Measurements from ENCODE around the gene SIPA1L3. TPM values are rescaled to one million over a fixed set of nuclear protein-coding genes. Genes with fewer than 3 reads are reported as not detected.

Gene SIPA1L3
- total and polyA plus RNA-seq, 2 experiments from 2014 or later, result 15.7 to 54.1 TPM

- Mint-ChIP-seq H3K36me3 (ENCODE audit: low read depth) (peaks cover 12% of the 10 kb centered on the region), H3K27ac (no peak overlapping the region), H3K9me3 (peaks cover 3% of the 10 kb centered on the region; the same call in 2 of the 3 replicates), H3K4me1 (peaks cover 6% of the 10 kb centered on the region), H3K4me3 (no peak overlapping the region), H3K27me3 (ENCODE audit: insufficient read depth, low read depth, poor library complexity) (peaks cover 2% of the 10 kb centered on the region)
- Histone ChIP-seq H3K27ac (ENCODE audit: low read depth) (no peak overlapping the region), H3K36me3 (ENCODE audit: insufficient read depth) (no peaks in the 10 kb centered on the region), H3K4me1 (ENCODE audit: insufficient read depth) (no peaks in the 10 kb centered on the region), H4K20me1 (replicated peaks; ENCODE audit: insufficient read depth) (peaks cover 25% of the 10 kb centered on the region), H3F3A (replicated peaks; ENCODE audit: low read depth) (peaks cover 3% of the 10 kb centered on the region; the same call in 1 of the 2 replicates), H3K79me2 (replicated peaks; ENCODE audit: insufficient read depth) (peaks cover 81% of the 10 kb centered on the region), H3K4me3 (no peak overlapping the region), H3K27me3 (ENCODE audit: insufficient read depth) (no peaks in the 10 kb centered on the region), H3K4me2 (no peak overlapping the region), H3K9me2 (ENCODE audit: insufficient read depth) (no peaks in the 10 kb centered on the region), H2AFZ (no peak overlapping the region)
- DNase-seq (ENCODE audit: low spot score) (no peak), ATAC-seq (no peak)
- TF ChIP-seq ZNF462 (CRISPR knock-in tag; IDR thresholded peaks at IDR 0.05) (no peak), ZNF114 (CRISPR knock-in tag; IDR thresholded peaks at IDR 0.05) (no peak), REST (IDR thresholded peaks at IDR 0.05; ENCODE audit: unreplicated experiment) (no peak), ZNF331 (CRISPR knock-in tag; IDR thresholded peaks at IDR 0.05; ENCODE audit: low read depth) (no peak), EZH2phosphoT487 (IDR thresholded peaks at IDR 0.05; ENCODE audit: unreplicated experiment) (no peak), CREB1 (CRISPR knock-in tag; IDR thresholded peaks at IDR 0.05; ENCODE audit: low read depth) (no peak), JUNB (IDR thresholded peaks at IDR 0.05; ENCODE audit: unreplicated experiment) (no peak), EZH2 (IDR thresholded peaks at IDR 0.05; ENCODE audit: low read depth, unreplicated experiment) (no peak), POLR2AphosphoS5 (IDR thresholded peaks at IDR 0.05; ENCODE audit: low read depth) (no peak), NANOG (IDR thresholded peaks at IDR 0.05; ENCODE audit: borderline replicate concordance) (no peak), STAT1 (IDR thresholded peaks at IDR 0.05; ENCODE audit: unreplicated experiment) (no peak)
- TF ChIP-seq, protein P1, sequence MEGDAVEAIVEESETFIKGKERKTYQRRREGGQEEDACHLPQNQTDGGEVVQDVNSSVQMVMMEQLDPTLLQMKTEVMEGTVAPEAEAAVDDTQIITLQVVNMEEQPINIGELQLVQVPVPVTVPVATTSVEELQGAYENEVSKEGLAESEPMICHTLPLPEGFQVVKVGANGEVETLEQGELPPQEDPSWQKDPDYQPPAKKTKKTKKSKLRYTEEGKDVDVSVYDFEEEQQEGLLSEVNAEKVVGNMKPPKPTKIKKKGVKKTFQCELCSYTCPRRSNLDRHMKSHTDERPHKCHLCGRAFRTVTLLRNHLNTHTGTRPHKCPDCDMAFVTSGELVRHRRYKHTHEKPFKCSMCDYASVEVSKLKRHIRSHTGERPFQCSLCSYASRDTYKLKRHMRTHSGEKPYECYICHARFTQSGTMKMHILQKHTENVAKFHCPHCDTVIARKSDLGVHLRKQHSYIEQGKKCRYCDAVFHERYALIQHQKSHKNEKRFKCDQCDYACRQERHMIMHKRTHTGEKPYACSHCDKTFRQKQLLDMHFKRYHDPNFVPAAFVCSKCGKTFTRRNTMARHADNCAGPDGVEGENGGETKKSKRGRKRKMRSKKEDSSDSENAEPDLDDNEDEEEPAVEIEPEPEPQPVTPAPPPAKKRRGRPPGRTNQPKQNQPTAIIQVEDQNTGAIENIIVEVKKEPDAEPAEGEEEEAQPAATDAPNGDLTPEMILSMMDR (conservative IDR thresholded peaks at IDR 0.05; ENCODE audit: low read depth in 2 of 2), result no peak
- TF ChIP-seq, protein P2, sequence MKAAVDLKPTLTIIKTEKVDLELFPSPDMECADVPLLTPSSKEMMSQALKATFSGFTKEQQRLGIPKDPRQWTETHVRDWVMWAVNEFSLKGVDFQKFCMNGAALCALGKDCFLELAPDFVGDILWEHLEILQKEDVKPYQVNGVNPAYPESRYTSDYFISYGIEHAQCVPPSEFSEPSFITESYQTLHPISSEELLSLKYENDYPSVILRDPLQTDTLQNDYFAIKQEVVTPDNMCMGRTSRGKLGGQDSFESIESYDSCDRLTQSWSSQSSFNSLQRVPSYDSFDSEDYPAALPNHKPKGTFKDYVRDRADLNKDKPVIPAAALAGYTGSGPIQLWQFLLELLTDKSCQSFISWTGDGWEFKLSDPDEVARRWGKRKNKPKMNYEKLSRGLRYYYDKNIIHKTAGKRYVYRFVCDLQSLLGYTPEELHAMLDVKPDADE (IDR thresholded peaks at IDR 0.05), result no peak
Measured at GRCh38 chr19:37943480-37943879, 36.5 kb downstream of the SIPA1L3 start.

Measured in GM23338 (cell line).